NCI-H460 (cell line): ENCODE results near the gene CACNA1F. TPM values are rescaled to one million over a fixed set of nuclear protein-coding genes. Genes with fewer than 3 reads are reported as not detected.

Experiments used
- DNase-seq: peaks from one replicate; pipeline ENCODE4 v3.0.0-alpha.2; 2016; ENCODE audit warnings: low read depth; ENCODE audit errors: extremely low read depth
- total RNA-seq: library from RNA; depleted of rRNA; stranded (reverse); fragments of >200 nt; shearing (Covaris generic); gene quantifications from 2 replicates; pipeline ENCODE4 v1.2.3, GENCODE V29; 2014

CACNA1F gene
- total RNA-seq, 1 experiment from 2014 or later: 0.05 TPM

GRCh38 chrX:49257846-49258748 lies 25.0 kb upstream of the CACNA1F start:
- no peak for DNase-seq

GRCh38 chrX:49257074-49257790 lies 24.1 kb upstream of the CACNA1F start:
- DNase-seq: no peak

- DNase-seq: no peak
Measured at GRCh38 chrX:49256268-49256995, 23.3 kb upstream of the CACNA1F start.

GRCh38 chrX:49254639-49255038 lies 21.5 kb upstream of the CACNA1F start:
- no peak for DNase-seq

GRCh38 chrX:49251325-49251724 lies 18.2 kb upstream of the CACNA1F start:
- DNase-seq: no peak

GRCh38 chrX:49250578-49250977 lies 17.4 kb upstream of the CACNA1F start:
- no peak for DNase-seq

GRCh38 chrX:49250066-49250465 lies 16.9 kb upstream of the CACNA1F start:
- DNase-seq: no peak

GRCh38 chrX:49249616-49250015 lies 16.5 kb upstream of the CACNA1F start:
- no peak for DNase-seq

- DNase-seq: no peak
Measured at GRCh38 chrX:49249071-49249470, 15.9 kb upstream of the CACNA1F start.

GRCh38 chrX:49247916-49248811 lies 15.0 kb upstream of the CACNA1F start:
- no peak for DNase-seq

- no peak for DNase-seq
Measured at GRCh38 chrX:49247346-49247745, 14.2 kb upstream of the CACNA1F start.

GRCh38 chrX:49246541-49246940 lies 13.4 kb upstream of the CACNA1F start:
- no peak for DNase-seq

GRCh38 chrX:49244207-49244606 lies 11.1 kb upstream of the CACNA1F start:
- no peak for DNase-seq

GRCh38 chrX:49243166-49243565 lies 10.0 kb upstream of the CACNA1F start:
- DNase-seq: no peak

GRCh38 chrX:49242545-49243066 lies 9.5 kb upstream of the CACNA1F start:
- no peak for DNase-seq

- DNase-seq: no peak
Measured at GRCh38 chrX:49238735-49239134, 5.6 kb upstream of the CACNA1F start.

GRCh38 chrX:49237060-49237459 lies 3.9 kb upstream of the CACNA1F start:
- DNase-seq: no peak

- no peak for DNase-seq
Measured at GRCh38 chrX:49233887-49234555, 881 bp upstream of the CACNA1F start.

GRCh38 chrX:49232525-49232924 lies 615 bp downstream of the CACNA1F start:
- DNase-seq: no peak
